ENCODE data around the gene TBC1D16. TPM values are rescaled to one million over a fixed set of nuclear protein-coding genes. Genes with fewer than 3 reads are reported as not detected.
A peak's percentile ranks its signal among the peaks of the same experiment; 100 is the strongest.

The TBC1D16 gene
- total RNA-seq, 1 experiment from 2014 or later = 21.1 TPM

- peak; percentile 50 for DNase-seq (ENCODE audit: unreplicated experiment)
- no peak overlapping the region for H3K4me3 Mint-ChIP-seq (ENCODE audit: unreplicated experiment)
- no TSS peak for BruUV-seq (replicated peaks)
- POLR2A ChIA-PET = no interaction called here
- TF ChIP-seq, protein P1, sequence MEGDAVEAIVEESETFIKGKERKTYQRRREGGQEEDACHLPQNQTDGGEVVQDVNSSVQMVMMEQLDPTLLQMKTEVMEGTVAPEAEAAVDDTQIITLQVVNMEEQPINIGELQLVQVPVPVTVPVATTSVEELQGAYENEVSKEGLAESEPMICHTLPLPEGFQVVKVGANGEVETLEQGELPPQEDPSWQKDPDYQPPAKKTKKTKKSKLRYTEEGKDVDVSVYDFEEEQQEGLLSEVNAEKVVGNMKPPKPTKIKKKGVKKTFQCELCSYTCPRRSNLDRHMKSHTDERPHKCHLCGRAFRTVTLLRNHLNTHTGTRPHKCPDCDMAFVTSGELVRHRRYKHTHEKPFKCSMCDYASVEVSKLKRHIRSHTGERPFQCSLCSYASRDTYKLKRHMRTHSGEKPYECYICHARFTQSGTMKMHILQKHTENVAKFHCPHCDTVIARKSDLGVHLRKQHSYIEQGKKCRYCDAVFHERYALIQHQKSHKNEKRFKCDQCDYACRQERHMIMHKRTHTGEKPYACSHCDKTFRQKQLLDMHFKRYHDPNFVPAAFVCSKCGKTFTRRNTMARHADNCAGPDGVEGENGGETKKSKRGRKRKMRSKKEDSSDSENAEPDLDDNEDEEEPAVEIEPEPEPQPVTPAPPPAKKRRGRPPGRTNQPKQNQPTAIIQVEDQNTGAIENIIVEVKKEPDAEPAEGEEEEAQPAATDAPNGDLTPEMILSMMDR (IDR thresholded peaks at IDR 0.05; ENCODE audit: unreplicated experiment) = no peak
- intact Hi-C loops (cut with micrococcal nuclease) = no loop called here
- H3K9me3 Mint-ChIP-seq (ENCODE audit: unreplicated experiment) = no peaks in the 10 kb centered on the region
- CTCF ChIA-PET = interaction anchor here (1.1 kb wide), 1 partner anchor 118 kb away, joined by 3 read pairs; no protein-coding TSS in a partner anchor
- peaks cover 35% of the 10 kb centered on the region for H3K27me3 Mint-ChIP-seq (ENCODE audit: insufficient read depth, unreplicated experiment)
- H3K27ac Mint-ChIP-seq (ENCODE audit: low read depth, unreplicated experiment) = no peak overlapping the region
- no peaks in the 10 kb centered on the region for H3K36me3 Mint-ChIP-seq (ENCODE audit: insufficient read depth, unreplicated experiment)
- H3K4me1 Mint-ChIP-seq (ENCODE audit: insufficient read depth, unreplicated experiment) = peaks cover 12% of the 10 kb centered on the region
Measured at GRCh38 chr17:79890706-79891105, 145.0 kb downstream of the TBC1D16 start.

GRCh38 chr17:79888811-79889634, 146.6 kb downstream of the TBC1D16 start:
- H3K27ac Mint-ChIP-seq (ENCODE audit: low read depth, unreplicated experiment) = no peak overlapping the region
- CTCF ChIA-PET = interaction anchor here (0.7 to 2.0 kb wide), 2 partner anchors 27 to 81 kb away, joined by 3 to 7 read pairs; no protein-coding TSS in a partner anchor
- TF ChIP-seq, protein P1 (IDR thresholded peaks at IDR 0.05; ENCODE audit: unreplicated experiment) = no peak
- no TSS peak for BruUV-seq (replicated peaks)
- H3K27me3 Mint-ChIP-seq (ENCODE audit: insufficient read depth, unreplicated experiment) = peaks cover 39% of the 10 kb centered on the region
- POLR2A ChIA-PET = no interaction called here
- H3K9me3 Mint-ChIP-seq (ENCODE audit: unreplicated experiment) = no peaks in the 10 kb centered on the region
- no peak for DNase-seq (ENCODE audit: unreplicated experiment)
- no peak overlapping the region for H3K4me3 Mint-ChIP-seq (ENCODE audit: unreplicated experiment)
- H3K4me1 Mint-ChIP-seq (ENCODE audit: insufficient read depth, unreplicated experiment) = peaks cover 12% of the 10 kb centered on the region
- intact Hi-C loops (cut with micrococcal nuclease) = no loop called here
- H3K36me3 Mint-ChIP-seq (ENCODE audit: insufficient read depth, unreplicated experiment) = no peaks in the 10 kb centered on the region

GRCh38 chr17:79888009-79888540, 147.6 kb downstream of the TBC1D16 start:
- intact Hi-C loops (cut with micrococcal nuclease) = no loop called here
- H3K27ac Mint-ChIP-seq (ENCODE audit: low read depth, unreplicated experiment) = no peak overlapping the region
- H3K9me3 Mint-ChIP-seq (ENCODE audit: unreplicated experiment) = no peaks in the 10 kb centered on the region
- POLR2A ChIA-PET = no interaction called here
- CTCF ChIA-PET = interaction anchor here (0.7 kb wide), 1 partner anchor 80 kb away, joined by 3 read pairs; no protein-coding TSS in a partner anchor
- TF ChIP-seq, protein P1 (IDR thresholded peaks at IDR 0.05; ENCODE audit: unreplicated experiment) = no peak
- no peak for DNase-seq (ENCODE audit: unreplicated experiment)
- H3K4me3 Mint-ChIP-seq (ENCODE audit: unreplicated experiment) = no peak overlapping the region
- no TSS peak for BruUV-seq (replicated peaks)
- H3K36me3 Mint-ChIP-seq (ENCODE audit: insufficient read depth, unreplicated experiment) = no peaks in the 10 kb centered on the region
- H3K4me1 Mint-ChIP-seq (ENCODE audit: insufficient read depth, unreplicated experiment) = peaks cover 12% of the 10 kb centered on the region
- H3K27me3 Mint-ChIP-seq (ENCODE audit: insufficient read depth, unreplicated experiment) = peaks cover 45% of the 10 kb centered on the region

GRCh38 chr17:79887451-79887991, 148.2 kb downstream of the TBC1D16 start:
- H3K27me3 Mint-ChIP-seq (ENCODE audit: insufficient read depth, unreplicated experiment) = peaks cover 45% of the 10 kb centered on the region
- POLR2A ChIA-PET = no interaction called here
- no TSS peak for BruUV-seq (replicated peaks)
- intact Hi-C loops (cut with micrococcal nuclease) = no loop called here
- no peak overlapping the region for H3K27ac Mint-ChIP-seq (ENCODE audit: low read depth, unreplicated experiment)
- no peak for DNase-seq (ENCODE audit: unreplicated experiment)
- H3K36me3 Mint-ChIP-seq (ENCODE audit: insufficient read depth, unreplicated experiment) = no peaks in the 10 kb centered on the region
- H3K4me3 Mint-ChIP-seq (ENCODE audit: unreplicated experiment) = no peak overlapping the region
- H3K4me1 Mint-ChIP-seq (ENCODE audit: insufficient read depth, unreplicated experiment) = peaks cover 8% of the 10 kb centered on the region
- CTCF ChIA-PET = interaction anchor here (0.6 kb wide), 1 partner anchor 259 kb away, joined by 3 read pairs; no protein-coding TSS in a partner anchor
- TF ChIP-seq, protein P1 (IDR thresholded peaks at IDR 0.05; ENCODE audit: unreplicated experiment) = no peak
- H3K9me3 Mint-ChIP-seq (ENCODE audit: unreplicated experiment) = no peaks in the 10 kb centered on the region
